GM23338 (cell line): ENCODE measurements around the gene ZNF536. TPM values are rescaled to one million over a fixed set of nuclear protein-coding genes. Genes with fewer than 3 reads are reported as not detected.

ENCODE experiments used
- ATAC-seq: fragments of 200-7000 bp; cut with Tn5 transposase; 3 replicates; pipeline ENCODE4 v1.9.1; 2020
- DNase-seq: peaks from one replicate; pipeline ENCODE4 v3.0.0-alpha.2; 2015; ENCODE audit warnings: low spot score
- H2AFZ ChIP-seq: fragments of 200-600 bp; sonication (generic); 2 replicates; pipeline ENCODE4 v1.8.0; 2016; ENCODE audit warnings: antibody characterized with exemption, mild to moderate bottlenecking, moderate library complexity
- H3F3A ChIP-seq: fragments of 200-600 bp; sonication (generic); replicated peaks from 2 replicates; pipeline ENCODE4 v1.8.0; 2017; ENCODE audit warnings: antibody characterized with exemption, mixed run types, low read depth
- H3K27ac ChIP-seq: fragments of 200-600 bp; sonication (generic); 2 replicates; pipeline ENCODE4 v1.6.1; 2016; ENCODE audit warnings: low read depth
- H3K27me3 ChIP-seq: fragments of 200-600 bp; sonication (generic); 2 replicates; pipeline ENCODE4 v1.8.0; 2016; ENCODE audit warnings: mild to moderate bottlenecking, mixed run types, moderate library complexity; ENCODE audit not compliant: insufficient read depth
- H3K36me3 ChIP-seq: fragments of 200-600 bp; sonication (generic); 2 replicates; pipeline ENCODE4 v1.8.0; 2016; ENCODE audit warnings: mild to moderate bottlenecking; ENCODE audit not compliant: insufficient read depth
- H3K4me1 ChIP-seq: fragments of 200-600 bp; sonication (generic); 2 replicates; pipeline ENCODE4 v1.8.0; 2016; ENCODE audit warnings: mild to moderate bottlenecking, moderate library complexity; ENCODE audit not compliant: insufficient read depth
- H3K4me2 ChIP-seq: fragments of 200-600 bp; sonication (generic); 2 replicates; pipeline ENCODE4 v1.7.1; 2017; ENCODE audit warnings: mixed run types
- H3K4me3 ChIP-seq: fragments of 200-600 bp; sonication (generic); 2 replicates; pipeline ENCODE4 v1.6.1; 2016; ENCODE audit warnings: mixed run types
- H3K79me2 ChIP-seq: fragments of 200-600 bp; sonication (generic); replicated peaks from 2 replicates; pipeline ENCODE4 v1.8.0; 2017; ENCODE audit warnings: mild to moderate bottlenecking; ENCODE audit not compliant: insufficient read depth
- H3K9me2 ChIP-seq: fragments of 200-600 bp; sonication (generic); 2 replicates; pipeline ENCODE4 v1.8.0; 2017; ENCODE audit not compliant: insufficient read depth
- H4K20me1 ChIP-seq: fragments of 200-600 bp; sonication (generic); replicated peaks from 2 replicates; pipeline ENCODE4 v1.8.0; 2017; ENCODE audit warnings: mild to moderate bottlenecking; ENCODE audit not compliant: insufficient read depth
- H3K27ac Mint-ChIP-seq: 2 replicates; pipeline ENCODE4 v1.8.0; 2020; ENCODE audit warnings: inconsistent platforms, mild to moderate bottlenecking, moderate library complexity, mixed read lengths
- H3K27me3 Mint-ChIP-seq: 3 replicates; pipeline ENCODE4 v1.8.0; 2022; ENCODE audit warnings: low read depth, mild to moderate bottlenecking, moderate library complexity, mixed read lengths, inconsistent platforms; ENCODE audit not compliant: insufficient read depth, poor library complexity
- H3K36me3 Mint-ChIP-seq: 3 replicates; pipeline ENCODE4 v1.8.0; 2021; ENCODE audit warnings: low read depth, mild to moderate bottlenecking, inconsistent platforms, moderate library complexity, mixed read lengths
- H3K4me1 Mint-ChIP-seq: 3 replicates; pipeline ENCODE4 v1.8.0; 2020; ENCODE audit warnings: mild to moderate bottlenecking, inconsistent platforms, mixed read lengths
- H3K4me3 Mint-ChIP-seq: 3 replicates; pipeline ENCODE4 v1.8.0; 2021; ENCODE audit warnings: moderate library complexity, mild to moderate bottlenecking, inconsistent platforms, mixed read lengths
- H3K9me3 Mint-ChIP-seq: 3 replicates; pipeline ENCODE4 v1.8.0; 2020; ENCODE audit warnings: moderate library complexity, mild to moderate bottlenecking, inconsistent platforms, mixed read lengths
- CTCF ChIP-seq, 2 experiments: fragments of 200-600 bp in 1 of 2; sonication (generic) in 1 of 2; conservative IDR thresholded peaks; 2 replicates each; pipeline versions ENCODE4 v1.5.1 to v1.6.1; 2016 to 2017; ENCODE audit warnings: antibody characterized with exemption in 2 of 2, low read depth in 2 of 2, mild to moderate bottlenecking in 2 of 2, moderate library complexity in 1 of 2
- EZH2 ChIP-seq: fragments of 200-600 bp; sonication (generic); IDR thresholded peaks from one replicate; pipeline ENCODE4 v1.8.0; 2017; ENCODE audit warnings: antibody characterized with exemption, mild to moderate bottlenecking, low read depth; ENCODE audit not compliant: unreplicated experiment
- EZH2phosphoT487 ChIP-seq: fragments of 200-600 bp; sonication (generic); IDR thresholded peaks from one replicate; pipeline ENCODE4 v1.8.1; 2018; ENCODE audit warnings: antibody characterized with exemption; ENCODE audit not compliant: unreplicated experiment
- JUNB ChIP-seq: IDR thresholded peaks from one replicate; pipeline ENCODE4 v1.6.1; 2016; ENCODE audit warnings: antibody characterized with exemption; ENCODE audit not compliant: unreplicated experiment
- POLR2AphosphoS5 ChIP-seq: IDR thresholded peaks from 2 replicates; pipeline ENCODE4 v1.6.1; 2016; ENCODE audit warnings: antibody characterized with exemption, low read depth
- REST ChIP-seq: IDR thresholded peaks from one replicate; pipeline ENCODE4 v1.6.1; 2018; ENCODE audit warnings: antibody characterized with exemption; ENCODE audit not compliant: unreplicated experiment
- ZNF114 ChIP-seq: fragments of 250-450 bp; sonication (Bioruptor Pico); IDR thresholded peaks from 2 replicates; pipeline ENCODE4 v1.5.0; 2020; ENCODE audit warnings: mild to moderate bottlenecking, moderate library complexity
- ZNF462 ChIP-seq: fragments of 250-450 bp; sonication (Bioruptor Pico); IDR thresholded peaks from 2 replicates; pipeline ENCODE4 v1.5.0; 2020; ENCODE audit warnings: mild to moderate bottlenecking, moderate library complexity
- polyA plus RNA-seq: library from polyadenylated mRNA; unstranded; fragments of >200 nt; fragmentation: Nextera tagmentation; extraction: Ambion mirVana; gene quantifications from 2 replicates; pipeline ENCODE4 v1.2.1, GENCODE V29; 2016
- total RNA-seq: library from RNA; depleted of rRNA; stranded (reverse); fragments of >200 nt; shearing (Covaris generic); gene quantifications from 2 replicates; pipeline ENCODE4 v1.2.3, GENCODE V29; 2014
- TF ChIP-seq, protein P1 (sequence below): IDR thresholded peaks from 2 replicates; pipeline ENCODE4 v1.6.1; 2016; ENCODE audit warnings: antibody characterized with exemption

Gene ZNF536
- total and polyA plus RNA-seq, 2 experiments from 2014 or later: 0.07 TPM; not detected in 1

GRCh38 chr19:30442674-30443073 is 70.5 kb downstream of the ZNF536 start:
- Mint-ChIP-seq H3K27ac (no peak overlapping the region), H3K4me1 (peaks cover 16% of the 10 kb centered on the region), H3K9me3 (no peaks in the 10 kb centered on the region), H3K27me3 (peaks cover 6% of the 10 kb centered on the region), H3K36me3 (no peaks in the 10 kb centered on the region), H3K4me3 (no peak overlapping the region)
- Histone ChIP-seq H3K9me2 (no peaks in the 10 kb centered on the region), H3F3A (no peaks in the 10 kb centered on the region), H3K27ac (no peak overlapping the region), H3K36me3 (no peaks in the 10 kb centered on the region), H3K27me3 (no peaks in the 10 kb centered on the region), H4K20me1 (no peaks in the 10 kb centered on the region), H3K4me1 (peaks cover 8% of the 10 kb centered on the region), H3K4me3 (no peak overlapping the region), H3K4me2 (no peak overlapping the region), H3K79me2 (no peaks in the 10 kb centered on the region), H2AFZ (no peak overlapping the region)
- ATAC-seq: no peak
- TF ChIP-seq CTCF (conservative IDR thresholded peaks at IDR 0.05; ENCODE audit: low read depth in 2 of 2) (no peak), JUNB (no peak), REST (no peak), ZNF462 (CRISPR knock-in tag) (no peak), EZH2 (no peak), ZNF114 (CRISPR knock-in tag) (no peak), POLR2AphosphoS5 (no peak), EZH2phosphoT487 (no peak)
- TF ChIP-seq, protein P1, sequence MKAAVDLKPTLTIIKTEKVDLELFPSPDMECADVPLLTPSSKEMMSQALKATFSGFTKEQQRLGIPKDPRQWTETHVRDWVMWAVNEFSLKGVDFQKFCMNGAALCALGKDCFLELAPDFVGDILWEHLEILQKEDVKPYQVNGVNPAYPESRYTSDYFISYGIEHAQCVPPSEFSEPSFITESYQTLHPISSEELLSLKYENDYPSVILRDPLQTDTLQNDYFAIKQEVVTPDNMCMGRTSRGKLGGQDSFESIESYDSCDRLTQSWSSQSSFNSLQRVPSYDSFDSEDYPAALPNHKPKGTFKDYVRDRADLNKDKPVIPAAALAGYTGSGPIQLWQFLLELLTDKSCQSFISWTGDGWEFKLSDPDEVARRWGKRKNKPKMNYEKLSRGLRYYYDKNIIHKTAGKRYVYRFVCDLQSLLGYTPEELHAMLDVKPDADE: no peak
- no peak for DNase-seq
